GM18511 (cell line): Measurements from ENCODE around the gene RRP1B.
A peak's percentile ranks its signal among the peaks of the same experiment; 100 is the strongest.

Source experiments
- ATAC-seq: cut with Tn5 transposase; IDR thresholded peaks from one replicate; pipeline ENCODE4 v1.9.1; 2021; ENCODE audit warnings: mild to moderate bottlenecking, moderate library complexity; ENCODE audit not compliant: unreplicated experiment

RRP1B gene

DNA sequence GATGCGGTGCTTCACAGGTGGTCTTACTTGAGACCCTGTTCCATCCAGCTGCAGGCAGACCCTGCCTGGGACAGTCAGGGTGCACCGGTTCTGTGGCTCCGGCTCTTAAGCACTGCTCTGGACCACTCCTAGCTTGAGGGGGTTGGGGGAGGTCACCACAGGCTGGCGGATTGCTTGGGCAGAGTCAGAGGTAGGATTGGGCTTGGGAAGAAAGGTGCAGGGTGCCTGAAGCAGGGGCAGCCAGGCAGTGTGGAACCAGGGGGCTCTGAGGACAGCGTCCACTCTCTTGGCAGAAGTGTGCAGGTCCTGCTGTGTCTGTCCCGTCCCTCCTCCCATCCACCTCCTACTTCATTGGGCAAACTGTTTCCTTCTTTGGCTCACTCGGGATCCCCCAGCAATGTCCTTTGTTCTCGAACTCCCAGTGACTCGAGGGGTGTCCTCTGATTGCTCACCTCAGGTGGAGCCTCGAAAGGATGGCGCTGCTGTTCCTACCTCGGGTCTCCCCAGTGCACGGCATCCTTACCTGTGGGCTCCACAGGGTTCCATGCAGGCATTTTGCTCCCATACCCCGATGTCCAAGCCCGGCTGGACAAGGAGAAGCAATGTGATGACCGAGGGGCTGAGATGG is 61.3 kb downstream of the RRP1B start:
- no peak for ATAC-seq

DNA sequence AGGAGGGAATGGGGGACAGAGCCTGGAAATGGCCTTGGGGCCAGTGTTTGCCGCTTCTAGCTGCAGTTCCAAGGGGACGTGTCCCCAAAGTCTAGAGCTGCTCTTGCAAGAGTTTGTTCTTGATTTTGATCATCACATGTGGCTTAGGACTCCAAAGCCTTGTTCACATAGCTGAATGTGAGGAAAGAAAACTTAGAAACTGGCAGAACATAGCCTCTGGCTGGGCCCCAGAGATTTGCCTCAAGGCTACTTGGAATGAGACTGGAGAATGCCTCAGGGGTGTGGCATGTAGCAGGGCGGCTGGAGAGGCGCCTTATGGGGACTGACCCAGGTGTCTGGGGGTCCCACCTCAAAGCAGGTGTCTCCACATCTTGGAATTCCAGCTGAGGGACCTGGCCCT is 61.8 kb downstream of the RRP1B start:
- no peak for ATAC-seq

DNA sequence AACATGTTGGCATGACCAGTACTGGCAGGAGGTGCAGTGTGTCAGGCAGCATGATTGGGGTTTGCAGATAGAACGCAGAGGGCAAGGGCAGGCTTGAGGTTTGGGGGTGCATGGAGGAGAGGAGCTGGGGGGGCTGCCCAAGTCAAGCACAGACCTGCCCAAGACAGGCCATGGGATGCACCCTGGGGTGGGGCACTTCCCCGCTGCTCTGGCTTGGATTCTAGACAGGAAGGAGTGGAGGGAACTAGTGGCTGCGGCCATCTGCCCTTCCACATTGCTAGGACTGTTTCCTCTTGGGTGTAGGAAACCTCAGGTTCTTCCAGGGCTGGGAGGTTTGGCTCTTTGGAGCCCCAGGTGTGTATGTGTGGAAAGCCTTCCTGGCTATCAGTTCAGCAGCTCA is 62.6 kb downstream of the RRP1B start:
- no peak for ATAC-seq

DNA sequence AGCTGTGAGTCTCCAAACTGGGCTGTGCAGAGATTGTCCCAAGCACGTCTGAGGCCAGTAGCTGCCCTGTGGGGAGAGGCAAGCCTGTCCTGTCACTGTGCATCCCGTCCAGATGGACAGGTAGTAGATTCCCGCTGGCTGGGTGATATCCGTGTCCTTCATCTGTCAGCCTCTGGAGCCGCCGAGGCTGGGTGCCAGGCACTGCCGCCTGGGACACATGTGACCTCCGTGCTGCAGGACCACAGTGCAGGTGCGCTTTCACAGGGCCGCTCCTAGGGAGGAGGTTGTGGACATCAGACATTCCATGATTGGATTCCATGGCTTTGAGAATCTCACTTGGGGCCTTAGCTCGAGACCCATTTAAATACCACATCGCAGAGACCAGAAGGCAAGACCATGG is 64.3 kb downstream of the RRP1B start:
- no peak for ATAC-seq

DNA sequence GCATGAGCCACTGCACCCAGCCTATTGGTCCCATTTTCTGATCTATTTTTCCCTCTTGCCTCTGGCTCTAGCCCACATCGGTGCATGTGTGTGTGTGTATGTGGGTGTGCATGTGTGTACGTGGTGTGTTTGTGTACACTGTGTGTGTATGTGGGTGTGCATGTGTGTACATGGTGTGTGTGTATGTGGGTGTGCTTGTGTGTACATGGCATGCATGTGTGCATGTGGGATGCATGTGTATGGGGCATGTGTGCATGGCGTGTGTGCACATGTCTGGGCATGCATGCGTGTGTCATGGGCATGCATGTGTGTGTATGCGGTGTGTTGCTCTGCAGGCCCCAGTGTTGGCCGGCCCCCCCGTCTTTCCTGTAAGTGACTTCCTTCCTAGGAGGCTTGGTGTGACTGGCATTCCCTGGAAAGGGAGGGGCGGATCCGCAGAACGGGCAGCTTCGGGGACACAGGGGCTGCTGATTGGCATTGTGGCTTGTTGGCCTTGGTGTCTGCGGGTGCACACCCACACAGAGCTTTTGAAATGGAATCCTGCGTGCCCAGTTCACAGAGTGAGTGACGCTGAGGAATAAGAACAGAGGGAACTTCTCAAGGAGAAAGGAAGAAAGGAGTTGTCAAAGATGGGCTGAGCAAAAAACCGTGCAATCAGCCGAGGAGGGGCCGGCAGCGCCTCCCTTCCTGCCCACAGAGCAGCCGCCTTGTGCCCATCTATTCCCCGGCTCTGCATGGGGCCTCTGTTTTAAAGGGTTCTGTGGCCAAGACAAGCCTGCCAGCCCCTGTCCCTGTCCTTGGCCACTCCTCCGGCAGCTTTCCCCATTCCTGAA is 67.5 kb downstream of the RRP1B start:
- no peak for ATAC-seq

DNA sequence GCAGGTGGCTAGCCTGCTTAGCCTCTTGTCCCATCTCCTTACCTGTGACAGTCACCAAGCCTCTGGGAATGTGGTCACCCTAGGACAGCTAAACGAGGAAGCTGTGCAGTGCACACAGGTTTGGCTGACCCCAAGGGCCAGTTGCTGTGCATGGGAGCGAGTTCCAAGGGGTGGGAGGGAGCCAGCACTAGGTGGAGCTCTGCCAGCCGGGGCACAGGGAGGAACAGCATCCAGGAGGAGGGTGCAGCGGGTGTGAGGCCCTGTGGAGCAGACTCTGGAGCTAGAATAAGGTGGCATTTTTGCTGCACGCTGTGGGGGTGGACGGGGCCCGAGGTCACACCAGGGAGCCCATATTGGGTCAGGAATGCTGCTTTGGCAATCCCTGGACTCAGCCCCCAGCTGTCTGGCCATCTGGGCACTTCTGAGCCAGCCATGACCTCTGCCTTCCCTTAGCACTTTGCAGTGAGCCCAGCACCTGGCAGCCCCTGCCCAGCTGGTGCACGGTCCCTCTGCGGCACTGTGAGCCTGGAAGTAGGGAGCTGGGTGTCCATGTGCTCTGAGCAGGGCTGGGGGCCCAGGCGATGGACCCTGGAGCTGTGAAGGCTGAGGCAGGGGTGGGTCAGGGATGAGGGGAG is 68.3 kb downstream of the RRP1B start:
- ATAC-seq: no peak

DNA sequence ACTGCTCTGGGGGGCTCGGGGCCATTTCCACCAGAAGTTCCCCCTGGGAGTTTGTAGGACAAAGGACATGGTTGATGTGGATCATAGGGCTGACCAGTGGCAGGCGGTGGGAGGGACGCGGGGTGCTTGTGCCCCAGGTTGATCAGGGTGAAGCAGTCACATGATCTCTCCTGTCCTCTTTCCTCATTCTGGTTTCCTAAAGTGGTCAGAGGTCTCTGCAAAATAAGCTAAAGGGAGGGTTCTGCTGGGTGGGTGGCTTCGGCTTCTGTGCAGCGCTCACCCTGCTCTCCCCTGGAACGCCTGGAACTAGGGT is 68.8 kb downstream of the RRP1B start:
- ATAC-seq: peak; percentile 30

DNA sequence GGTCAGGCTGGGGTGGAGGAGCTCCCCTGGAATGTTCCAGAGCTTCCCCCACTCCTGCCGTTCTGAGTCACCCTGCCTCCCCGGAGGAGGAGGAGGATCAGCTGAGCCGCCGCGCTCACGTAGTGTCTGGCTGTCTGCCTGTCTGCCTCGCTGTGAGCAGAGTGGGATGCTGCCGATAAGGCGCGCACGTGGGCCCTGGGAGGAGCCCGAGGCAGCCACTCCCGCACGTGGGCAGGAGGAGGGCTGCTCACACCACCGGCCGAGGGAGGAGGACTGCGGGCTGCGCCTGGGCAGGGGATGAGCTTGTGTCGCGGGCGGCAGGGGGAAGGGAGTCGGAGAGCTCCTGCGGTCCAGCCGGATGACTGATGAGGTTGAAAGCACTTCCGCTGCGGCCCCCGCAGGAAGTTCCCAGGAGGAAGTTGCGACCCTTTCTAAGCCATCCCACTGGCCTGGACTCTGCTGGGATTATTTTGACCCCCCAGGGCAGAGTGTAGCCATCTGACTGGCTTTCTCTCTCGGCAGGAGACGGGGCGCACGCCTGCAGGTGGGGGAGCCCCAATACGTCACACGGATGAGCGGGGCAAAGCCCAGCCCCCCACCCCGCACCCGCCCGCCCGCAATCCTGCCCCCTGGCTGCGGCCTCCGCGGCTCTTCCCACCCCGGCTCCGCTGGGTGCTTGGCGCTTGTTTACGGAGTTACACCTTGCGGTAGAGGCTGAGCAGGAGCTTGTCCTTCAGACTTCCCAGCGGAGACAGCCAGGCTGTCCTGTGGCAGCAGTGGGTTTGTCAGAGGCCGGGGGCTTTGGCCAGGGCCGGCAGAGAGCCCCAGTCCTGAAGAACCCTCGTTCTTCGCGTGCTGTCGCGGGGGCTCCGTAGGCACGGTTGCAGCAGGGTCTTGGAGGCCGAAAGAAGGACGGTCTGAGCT is 69.4 kb downstream of the RRP1B start:
- peak; percentile 78 for ATAC-seq

DNA sequence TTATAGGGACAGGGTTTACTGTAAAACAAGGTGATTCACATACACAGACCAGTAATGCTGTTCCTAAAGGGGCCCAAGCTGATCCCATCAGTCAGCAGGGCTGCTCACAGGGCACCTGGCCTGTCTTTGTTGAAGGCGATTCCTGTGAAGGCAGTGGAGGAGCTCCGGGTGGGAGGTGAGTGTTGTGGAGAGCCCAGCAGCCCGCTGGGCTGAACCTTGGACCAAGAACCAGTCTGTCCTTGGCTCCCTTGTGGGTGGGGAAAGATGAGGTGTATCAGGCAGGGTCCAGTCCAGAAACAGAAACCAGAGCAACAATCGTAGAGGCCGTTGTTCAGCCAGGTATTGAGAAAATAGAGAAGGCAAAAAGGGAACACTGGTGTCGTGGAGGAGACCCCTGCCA is 72.1 kb downstream of the RRP1B start:
- no peak for ATAC-seq

DNA sequence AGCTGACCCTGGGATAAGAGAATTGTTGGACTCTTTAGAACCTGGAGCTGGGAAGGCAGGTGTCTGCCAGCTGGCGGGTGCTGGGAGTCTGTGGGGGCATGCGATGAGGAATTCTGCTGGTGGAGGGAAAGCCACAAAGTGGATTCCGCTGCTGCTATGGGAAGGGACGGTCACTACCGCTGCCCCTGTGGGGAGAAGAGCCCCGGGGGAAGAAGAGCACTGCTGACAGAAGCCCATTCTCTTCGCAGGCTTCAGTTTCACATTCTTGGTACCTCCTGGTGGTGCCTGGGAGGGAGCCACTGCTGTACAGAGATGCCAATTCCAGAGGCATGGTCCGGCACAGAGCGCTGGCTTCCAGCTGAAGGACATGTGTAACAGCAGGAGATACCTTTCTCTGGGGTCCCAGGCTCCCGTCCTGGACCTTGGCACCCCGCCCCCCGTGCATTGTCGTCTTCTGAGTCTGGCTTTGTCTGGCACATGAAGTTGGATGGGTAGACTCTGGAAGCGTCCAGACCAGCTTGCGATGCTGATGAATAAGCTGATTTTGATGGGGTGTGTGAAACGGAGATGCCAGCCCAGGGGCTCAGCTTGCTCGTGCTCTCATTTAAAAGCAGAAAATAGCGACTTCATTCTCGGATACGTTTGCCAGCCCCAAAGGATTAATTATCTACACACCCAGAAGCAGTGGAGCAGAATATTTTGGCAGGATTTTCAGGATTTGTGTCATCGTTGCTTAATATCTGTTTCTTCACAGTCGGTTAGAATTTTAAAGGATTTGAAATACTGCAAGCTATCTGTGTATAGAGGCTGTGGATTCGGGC is 72.7 kb downstream of the RRP1B start:
- ATAC-seq: no peak

DNA sequence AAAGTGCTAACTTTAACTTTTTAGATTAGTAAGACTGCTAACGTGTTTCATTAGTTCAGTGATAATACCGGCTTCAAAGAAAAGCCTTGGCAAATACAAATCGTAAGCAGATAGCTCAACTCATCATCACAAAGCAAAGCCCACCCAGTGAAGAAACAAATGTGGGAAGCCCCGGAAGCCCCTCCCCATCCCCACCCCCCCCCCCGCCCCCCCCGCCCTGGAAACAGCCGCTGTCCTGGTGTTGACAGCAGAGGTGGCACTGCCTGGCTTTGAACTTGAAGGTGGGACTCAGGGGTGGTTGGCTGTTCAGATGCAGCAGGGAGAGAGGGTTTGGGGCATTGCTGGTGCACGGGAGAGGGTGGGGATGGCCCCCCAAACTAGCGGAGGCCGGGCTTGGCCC is 73.7 kb downstream of the RRP1B start:
- ATAC-seq: no peak

DNA sequence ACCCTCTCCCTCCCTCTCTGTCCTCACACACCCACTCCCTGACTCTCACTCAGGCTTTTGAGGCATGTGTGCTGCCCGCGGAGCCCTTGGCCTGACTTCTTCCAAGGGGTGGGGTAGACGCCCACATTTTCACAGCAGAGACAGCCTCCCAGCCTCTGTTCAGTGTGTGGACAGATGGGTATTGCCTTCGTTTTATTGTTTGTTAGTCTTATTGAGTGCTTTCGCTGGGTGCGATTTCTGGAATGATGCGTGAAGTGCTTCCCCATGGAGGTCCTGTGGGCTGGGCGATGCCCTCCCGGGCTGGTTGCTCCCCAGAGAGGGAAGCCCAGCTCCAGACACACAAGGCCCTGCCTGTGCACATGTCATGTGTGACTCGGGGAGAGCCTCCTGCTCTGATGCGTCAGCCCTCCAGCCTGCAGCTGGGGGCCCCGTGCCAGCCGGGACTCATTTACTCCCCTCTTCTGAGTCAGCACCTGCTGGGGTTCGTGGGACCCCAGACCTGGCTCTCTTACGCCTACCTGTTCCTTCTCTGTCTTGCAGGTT is 74.2 kb downstream of the RRP1B start:
- ATAC-seq: no peak

DNA sequence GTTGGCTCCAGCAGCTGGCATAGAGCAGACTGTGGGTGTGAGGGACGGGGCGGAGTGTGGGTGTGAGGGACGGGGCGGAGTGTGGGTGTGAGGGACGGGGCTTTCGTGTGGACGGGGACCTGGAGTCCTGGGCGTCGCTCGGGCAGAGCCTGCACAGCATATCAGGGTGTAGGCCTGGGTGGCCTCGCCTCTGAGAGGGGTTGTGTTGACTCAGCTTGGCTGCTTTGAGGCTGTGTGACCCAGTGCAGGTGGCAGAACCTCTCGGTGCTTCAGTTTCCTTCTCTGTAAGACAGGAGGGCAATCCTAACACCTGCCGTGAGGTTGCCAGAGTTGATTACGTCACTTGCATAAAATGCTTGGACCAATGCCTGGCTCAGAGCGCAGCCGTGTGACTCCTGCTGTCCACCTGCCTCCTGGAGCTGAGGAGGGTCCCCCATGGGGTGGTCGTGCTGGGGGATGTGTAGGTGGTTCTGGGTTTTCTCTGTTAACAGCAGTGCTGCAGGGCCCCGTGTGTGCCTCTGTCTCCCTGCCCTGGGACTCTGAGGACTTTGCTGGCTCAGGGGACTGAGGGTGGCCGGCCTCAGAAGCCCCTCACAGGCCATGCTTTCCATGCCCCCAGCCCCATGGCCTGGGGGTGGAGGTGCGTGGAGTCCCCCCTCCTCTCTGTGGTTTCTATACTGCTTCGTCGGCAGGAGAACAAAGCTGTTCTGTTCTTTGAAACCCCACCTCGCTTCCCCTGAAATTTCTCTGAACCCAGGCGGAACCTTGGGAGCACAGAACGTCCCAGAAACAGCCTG is 75.0 kb downstream of the RRP1B start:
- ATAC-seq: no peak

DNA sequence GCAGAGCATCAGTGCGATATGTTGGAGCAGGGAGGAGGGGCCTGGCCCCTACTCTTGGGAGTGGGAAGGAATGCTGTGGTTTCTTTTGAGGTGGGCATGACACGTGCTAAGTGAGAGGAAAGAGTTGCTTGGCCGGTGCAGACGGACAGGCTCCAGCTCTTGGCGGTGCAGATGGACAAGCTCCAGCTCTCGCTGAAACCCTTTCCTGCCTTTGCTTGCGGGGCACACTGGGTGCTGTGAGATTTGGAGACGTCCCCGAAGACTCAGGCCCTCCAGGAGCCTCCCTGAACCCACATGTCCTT is 75.5 kb downstream of the RRP1B start:
- no peak for ATAC-seq

DNA sequence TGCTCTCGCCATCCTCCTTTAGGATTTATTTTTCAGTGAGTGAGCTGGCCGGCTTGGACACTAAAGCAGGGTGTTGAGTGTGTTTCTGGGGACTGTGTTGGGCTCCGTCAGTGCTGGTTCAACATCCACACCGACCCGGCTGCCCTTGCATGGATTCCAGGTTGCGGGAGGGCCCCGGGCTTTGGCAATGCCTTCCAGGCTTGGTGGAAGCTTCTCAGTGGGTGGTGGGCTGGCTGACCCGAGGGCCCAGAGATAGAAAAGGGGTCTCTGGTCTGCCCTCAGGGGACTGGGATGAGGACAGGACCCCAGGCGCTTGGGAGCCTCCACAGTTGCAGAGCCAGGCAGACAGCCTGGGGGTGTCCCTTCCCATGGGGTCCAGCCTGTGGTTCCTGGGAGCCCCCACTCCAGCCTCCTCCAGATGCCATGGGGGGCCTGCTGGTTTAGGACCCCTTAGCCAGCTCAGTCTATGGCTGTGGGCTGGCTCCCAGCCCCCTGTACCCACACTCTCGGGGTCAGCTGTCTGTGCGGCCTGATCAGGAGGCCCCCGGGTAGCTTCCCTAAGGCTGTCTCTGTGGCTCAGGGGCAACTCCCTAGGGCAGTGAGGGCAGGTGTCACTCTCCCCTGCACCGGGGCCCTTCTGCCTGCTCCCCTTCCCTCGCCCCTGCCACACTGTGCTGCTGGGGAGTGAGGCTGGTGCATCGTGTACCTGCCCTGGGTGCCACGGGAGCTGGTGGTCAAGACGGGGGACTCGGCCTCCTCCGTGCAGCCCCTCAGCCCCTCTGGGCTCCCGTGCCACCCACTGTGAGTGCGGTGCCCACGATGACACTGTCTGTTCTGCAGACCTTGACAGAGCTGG is 76.1 kb downstream of the RRP1B start:
- ATAC-seq: no peak

DNA sequence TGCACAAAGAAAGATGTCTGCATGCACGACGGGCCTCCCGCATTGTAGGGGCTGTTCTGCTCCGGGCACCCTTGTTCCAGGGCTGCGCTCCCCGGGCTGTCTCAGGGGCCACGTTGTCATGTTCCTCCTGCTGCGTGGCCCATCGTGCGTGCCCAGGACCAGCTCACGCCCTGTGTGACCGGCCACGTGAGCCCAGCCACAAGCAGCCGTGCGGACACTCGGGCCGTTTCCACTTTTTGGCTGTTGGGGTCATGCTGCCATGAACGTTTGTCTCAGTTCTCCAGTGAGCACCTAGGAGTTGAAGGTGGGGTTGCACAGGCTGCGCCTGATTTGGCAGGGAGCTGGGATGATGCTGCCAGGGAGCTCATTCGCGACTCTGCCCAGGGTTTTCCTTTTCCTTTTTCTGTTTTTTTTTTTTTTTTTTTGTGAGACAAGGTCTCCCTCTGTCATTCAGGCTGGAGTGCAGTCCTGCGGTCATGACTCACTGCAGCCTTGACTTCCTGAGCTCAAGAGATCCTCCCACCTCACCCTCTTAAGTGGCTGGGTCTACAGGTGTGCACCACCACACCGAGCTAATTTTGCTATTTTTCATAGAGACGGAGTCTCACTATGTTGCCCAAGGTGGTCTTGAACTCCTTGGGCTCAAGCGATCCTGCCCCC is 77.0 kb downstream of the RRP1B start:
- no peak for ATAC-seq

DNA sequence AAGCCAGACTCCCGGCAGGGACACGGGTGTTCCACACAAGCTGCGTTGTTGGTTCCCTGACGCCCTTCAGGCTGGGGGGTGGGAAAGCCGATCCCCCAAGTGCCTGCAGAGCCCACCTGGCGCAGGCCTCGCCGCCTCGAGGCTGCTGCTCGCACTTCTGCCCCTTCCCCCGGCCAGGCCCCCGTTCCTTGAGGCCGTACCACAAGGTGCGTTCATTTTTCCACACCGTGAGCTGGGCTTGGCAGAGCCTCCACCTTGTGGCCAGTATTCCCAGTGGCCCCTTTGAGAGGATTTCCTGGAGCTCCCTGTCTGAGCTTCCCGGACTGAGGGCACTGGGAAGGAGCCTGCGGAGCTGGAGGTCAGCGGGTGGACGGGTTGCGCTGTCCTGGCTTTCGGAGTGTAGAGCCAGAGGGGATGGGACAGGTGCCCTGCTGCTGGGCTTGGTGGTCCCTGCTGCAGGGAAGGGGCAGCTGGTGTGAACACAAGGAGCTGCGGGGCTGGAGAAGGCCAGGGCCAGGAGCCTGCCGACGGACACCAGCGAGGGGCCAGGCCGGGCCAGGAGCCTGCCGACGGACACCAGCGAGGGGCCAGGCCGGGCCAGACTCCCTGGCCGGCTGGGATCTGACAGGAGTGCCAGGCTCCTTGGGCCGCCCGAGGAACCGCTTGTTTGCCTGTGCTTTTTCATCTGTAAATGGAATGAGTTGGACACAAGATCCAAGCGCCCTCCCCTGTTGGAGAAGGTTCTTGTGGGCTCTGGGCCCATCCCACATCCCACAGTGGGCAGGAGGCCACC is 78.0 kb downstream of the RRP1B start:
- no peak for ATAC-seq
